K562 (cell line): ENCODE data around the gene HDAC9. TPM values are rescaled to one million over a fixed set of nuclear protein-coding genes. Genes with fewer than 3 reads are reported as not detected.

Experiments used
- ATAC-seq: fragments of 200-7000 bp; cut with Tn5 transposase; 3 replicates; pipeline ENCODE4 v1.9.1; 2020; ENCODE audit warnings: moderate library complexity
- BruUV-seq: library from RNA; stranded (reverse); fragments of 400-500 nt; replicated peaks from 2 replicates; lab custom pipeline; 2021; lab: Mats Ljungman, UMichigan
- CTCF ChIA-PET: fragments of 300-600 bp; formaldehyde crosslinking; extraction: SDS; loops from one replicate; lab custom pipeline; 2021; ENCODE audit warnings: low intra/inter-chr PET ratio; lab: Yijun Ruan, JAX
- POLR2A ChIA-PET: fragments of 300-600, 350-650 bp; sonication (Branson Sonifier 250); formaldehyde crosslinking; extraction: SDS; loops from one replicate; lab custom pipeline; 2021; ENCODE audit warnings: antibody characterized with exemption, inconsistent platforms; lab: Yijun Ruan, JAX
- DNase-seq, 4 experiments: peaks; one replicate each; pipeline versions ENCODE4 v3.0.0 to v3.0.0-alpha.2; 2011 to 2018; ENCODE audit warnings: low spot score in 3 of 4, mixed read lengths in 3 of 4; ENCODE audit errors: extremely low read depth in 1 of 4
- FAIRE-seq: peaks from 2 replicates; lab custom pipeline; 2011; peaks lifted over from hg19 to GRCh38; lab: Jason Lieb, UNC
- H2AFZ ChIP-seq: 2 replicates; pipeline ENCODE4 v1.6.0; 2011; ENCODE audit warnings: low read depth, low read length, control low read depth, inconsistent platforms
- H3K27ac ChIP-seq: fragments of 200-600 bp; 3 replicates; pipeline ENCODE4 v1.8.0; 2011; ENCODE audit warnings: low read depth, mild to moderate bottlenecking, control low read depth, inconsistent platforms, low read length, moderate library complexity, mixed read lengths; ENCODE audit errors: extremely low read depth
- H3K27me3 ChIP-seq, 2 experiments: fragments of 300-600 bp in 1 of 2; 2 replicates in 1 of 2; 3 replicates in 1 of 2; pipeline versions ENCODE4 v1.6.0 to v1.8.0; 2011; ENCODE audit warnings: inconsistent platforms in 2 of 2, low read length in 2 of 2, mild to moderate bottlenecking in 1 of 2, mixed read lengths in 1 of 2, moderate library complexity in 1 of 2; ENCODE audit not compliant: control insufficient read depth in 2 of 2, insufficient read depth in 2 of 2
- H3K36me3 ChIP-seq: fragments of 300-600 bp; 3 replicates; pipeline ENCODE4 v1.8.0; 2011; ENCODE audit warnings: mild to moderate bottlenecking, low read length, inconsistent platforms; ENCODE audit not compliant: control insufficient read depth, insufficient read depth
- H3K4me1 ChIP-seq, 2 experiments: fragments of 200-600 bp in 1 of 2; replicated peaks in 1 of 2; 2 replicates in 1 of 2; 3 replicates in 1 of 2; pipeline versions ENCODE4 v1.5.1 to v1.8.0; 2011; ENCODE audit warnings: inconsistent platforms in 2 of 2, low read length in 2 of 2, mild to moderate bottlenecking in 1 of 2, mixed read lengths in 1 of 2, moderate library complexity in 1 of 2; ENCODE audit not compliant: control insufficient read depth in 2 of 2, insufficient read depth in 2 of 2
- H3K4me2 ChIP-seq: 2 replicates; pipeline ENCODE4 v1.6.1; 2011; ENCODE audit warnings: low read length, control low read depth, inconsistent platforms, mixed read lengths; ENCODE audit not compliant: insufficient read depth
- H3K4me3 ChIP-seq: fragments of 200-600 bp; sonication (generic), shearing (Covaris generic); 2 replicates; pipeline ENCODE4 v1.5.1; 2016; ENCODE audit warnings: control low read depth, inconsistent platforms
- H3K79me2 ChIP-seq: fragments of 200-600 bp; 3 replicates; pipeline ENCODE4 v1.8.0; 2011; ENCODE audit warnings: low read length, inconsistent platforms; ENCODE audit not compliant: control insufficient read depth, insufficient read depth
- H3K9ac ChIP-seq, 2 experiments: 2 replicates each; pipeline versions ENCODE4 v1.6.0 to v1.6.1; 2011; ENCODE audit warnings: low read depth in 2 of 2, low read length in 2 of 2, control low read depth in 1 of 2, inconsistent platforms in 1 of 2, mild to moderate bottlenecking in 1 of 2, mixed read lengths in 1 of 2; ENCODE audit not compliant: insufficient read depth in 1 of 2
- H3K9me1 ChIP-seq: one replicate; pipeline ENCODE4 v1.6.0; 2011; ENCODE audit warnings: inconsistent platforms, mild to moderate bottlenecking, low read length, moderate library complexity; ENCODE audit not compliant: control insufficient read depth, insufficient read depth
- H3K9me3 ChIP-seq: replicated peaks from 2 replicates; pipeline ENCODE4 v1.5.1; 2011; ENCODE audit warnings: low read depth, low read length, inconsistent platforms; ENCODE audit not compliant: control insufficient read depth, insufficient read depth
- H4K20me1 ChIP-seq: replicated peaks from 2 replicates; pipeline ENCODE4 v1.6.1; 2011; ENCODE audit warnings: low read length, inconsistent platforms, mixed read lengths; ENCODE audit not compliant: control insufficient read depth, insufficient read depth
- FOSL1 ChIP-seq: fragments of 200-800 bp; sonication (Bioruptor generic); conservative IDR thresholded peaks from 2 replicates; pipeline ENCODE4 v1.6.1; 2016; ENCODE audit warnings: missing genetic modification characterization, missing compliant biosample characterization
- GTF2A2 ChIP-seq: IDR thresholded peaks from 2 replicates; pipeline ENCODE4 v1.6.1; 2016; ENCODE audit warnings: mild to moderate bottlenecking, missing genetic modification characterization, missing compliant biosample characterization
- HDAC8 ChIP-seq: fragments of 450-650 bp; IDR thresholded peaks from 2 replicates; pipeline ENCODE4 v1.6.1; 2016; ENCODE audit warnings: mild to moderate bottlenecking, missing genetic modification characterization, moderate library complexity, missing compliant biosample characterization
- RAD51 ChIP-seq: fragments of 450-650 bp; IDR thresholded peaks from 2 replicates; pipeline ENCODE4 v1.7.1; 2016; ENCODE audit warnings: low read depth, mild to moderate bottlenecking, borderline replicate concordance
- ZNF76 ChIP-seq: fragments of 250-450 bp; sonication (Bioruptor Pico); IDR thresholded peaks from 2 replicates; pipeline ENCODE4 v1.4.0; 2020; ENCODE audit warnings: mild to moderate bottlenecking, moderate library complexity, borderline replicate concordance
- in situ Hi-C: fragments of 300-500 bp; cut with MboI; formaldehyde crosslinking; loops from 4 replicates; pipeline ENCODE4 v1.15.0; 2018; ENCODE audit warnings: inconsistent platforms, mixed read lengths
- intact Hi-C: fragments of 100-400 bp; cut with micrococcal nuclease; formaldehyde crosslinking; loops from 2 replicates; pipeline ENCODE4 v1.14.2; 2022
- polyA plus RNA-seq, 8 experiments: library from polyadenylated mRNA; depleted of rRNA in 4 of 8; stranded (reverse) in 5 of 8; unstranded in 3 of 8; fragments of >200 nt; fragmentation: Nextera tagmentation in 2 of 8; fragmentation: Illumina TruSeq in 1 of 8; extraction: Ambion mirVana in 2 of 8; extraction: Trizol in 1 of 8; gene quantifications; 2 replicates each; pipeline versions ENCODE4 v1.2.1 to v1.2.3, GENCODE V29; 2011 to 2014; ENCODE audit warnings: inconsistent platforms in 1 of 8, missing spikeins in 1 of 8
- total RNA-seq, 7 experiments: library from RNA; depleted of rRNA in 6 of 7; stranded (reverse); fragments of >200 nt in 6 of 7; fragmentation: Illumina TruSeq in 2 of 7; extraction: Trizol in 2 of 7; gene quantifications; 2 replicates each; pipeline versions ENCODE4 v1.2.1 to v1.2.3, GENCODE V29; 2011 to 2021; ENCODE audit warnings: low replicate concordance in 1 of 7
- TF ChIP-seq, protein P1 (sequence below), 2 experiments: IDR thresholded peaks; 2 replicates each; pipeline ENCODE4 v1.6.1; 2012; ENCODE audit warnings: improper control_type of control experiment in 2 of 2, low read depth in 2 of 2, low read length in 2 of 2, borderline replicate concordance in 1 of 2
- TF ChIP-seq, protein P2 (sequence below): fragments of 250-450 bp; sonication (Bioruptor Pico); IDR thresholded peaks from 2 replicates; pipeline ENCODE4 v1.5.0; 2020; ENCODE audit warnings: mild to moderate bottlenecking

The HDAC9 gene
- total and polyA plus RNA-seq, 9 of the 15 experiments (the other 6 are each of a cell fraction or from before 2014, with no cell fraction given): 0.08 to 0.91 (median 0.33) TPM

DNA sequence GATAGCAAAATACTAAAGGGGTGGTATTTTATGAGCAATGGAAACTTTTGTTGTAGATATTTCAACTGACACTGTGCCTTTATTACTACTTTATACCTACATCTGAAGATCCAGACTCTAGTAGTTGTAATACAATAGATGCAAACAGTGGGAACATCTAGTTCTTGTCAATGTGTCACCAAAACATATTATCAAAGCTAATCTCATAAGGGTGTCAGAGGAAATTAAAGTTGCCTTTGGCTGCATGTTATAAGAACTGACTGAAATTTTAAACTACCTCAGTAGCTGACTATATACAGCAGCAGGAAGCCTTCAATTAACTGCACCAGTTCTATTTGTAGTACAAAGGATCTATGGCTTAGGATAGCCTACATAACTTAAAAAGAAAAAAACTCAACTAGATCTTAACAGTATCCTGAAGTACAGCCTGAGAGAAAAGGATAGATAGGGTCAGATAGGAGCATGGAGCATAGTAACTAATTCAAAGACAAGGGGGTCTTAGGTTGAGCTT lies 30.9 kb downstream of the HDAC9 start:
- Histone ChIP-seq H3K4me2 (no peak overlapping the region), H3K4me1 (no peaks in the 10 kb centered on the region), H3K9me1 (no peaks in the 10 kb centered on the region), H3K79me2 (no peaks in the 10 kb centered on the region), H3K4me3 (no peak overlapping the region), H3K36me3 (no peaks in the 10 kb centered on the region), H4K20me1 (no peaks in the 10 kb centered on the region), H3K27me3 (no peaks in the 10 kb centered on the region), H2AFZ (no peak overlapping the region), H3K9ac (no peak overlapping the region), H3K9me3 (no peaks in the 10 kb centered on the region), H3K27ac (no peak overlapping the region)
- DNase-seq (no peak), FAIRE-seq (no peak), ATAC-seq (no peak)
- in situ Hi-C loops (no loop called here), intact Hi-C loops (no loop called here)
- TF ChIP-seq GTF2A2: no peak
- TF ChIP-seq, protein P1, sequence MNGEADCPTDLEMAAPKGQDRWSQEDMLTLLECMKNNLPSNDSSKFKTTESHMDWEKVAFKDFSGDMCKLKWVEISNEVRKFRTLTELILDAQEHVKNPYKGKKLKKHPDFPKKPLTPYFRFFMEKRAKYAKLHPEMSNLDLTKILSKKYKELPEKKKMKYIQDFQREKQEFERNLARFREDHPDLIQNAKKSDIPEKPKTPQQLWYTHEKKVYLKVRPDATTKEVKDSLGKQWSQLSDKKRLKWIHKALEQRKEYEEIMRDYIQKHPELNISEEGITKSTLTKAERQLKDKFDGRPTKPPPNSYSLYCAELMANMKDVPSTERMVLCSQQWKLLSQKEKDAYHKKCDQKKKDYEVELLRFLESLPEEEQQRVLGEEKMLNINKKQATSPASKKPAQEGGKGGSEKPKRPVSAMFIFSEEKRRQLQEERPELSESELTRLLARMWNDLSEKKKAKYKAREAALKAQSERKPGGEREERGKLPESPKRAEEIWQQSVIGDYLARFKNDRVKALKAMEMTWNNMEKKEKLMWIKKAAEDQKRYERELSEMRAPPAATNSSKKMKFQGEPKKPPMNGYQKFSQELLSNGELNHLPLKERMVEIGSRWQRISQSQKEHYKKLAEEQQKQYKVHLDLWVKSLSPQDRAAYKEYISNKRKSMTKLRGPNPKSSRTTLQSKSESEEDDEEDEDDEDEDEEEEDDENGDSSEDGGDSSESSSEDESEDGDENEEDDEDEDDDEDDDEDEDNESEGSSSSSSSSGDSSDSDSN (IDR thresholded peaks at IDR 0.05; ENCODE audit: borderline replicate concordance in 1 of 2, low read depth in 2 of 2, low read length in 2 of 2): no peak
- no peak for TF ChIP-seq HDAC8 (tag)
- TF ChIP-seq, protein P2, sequence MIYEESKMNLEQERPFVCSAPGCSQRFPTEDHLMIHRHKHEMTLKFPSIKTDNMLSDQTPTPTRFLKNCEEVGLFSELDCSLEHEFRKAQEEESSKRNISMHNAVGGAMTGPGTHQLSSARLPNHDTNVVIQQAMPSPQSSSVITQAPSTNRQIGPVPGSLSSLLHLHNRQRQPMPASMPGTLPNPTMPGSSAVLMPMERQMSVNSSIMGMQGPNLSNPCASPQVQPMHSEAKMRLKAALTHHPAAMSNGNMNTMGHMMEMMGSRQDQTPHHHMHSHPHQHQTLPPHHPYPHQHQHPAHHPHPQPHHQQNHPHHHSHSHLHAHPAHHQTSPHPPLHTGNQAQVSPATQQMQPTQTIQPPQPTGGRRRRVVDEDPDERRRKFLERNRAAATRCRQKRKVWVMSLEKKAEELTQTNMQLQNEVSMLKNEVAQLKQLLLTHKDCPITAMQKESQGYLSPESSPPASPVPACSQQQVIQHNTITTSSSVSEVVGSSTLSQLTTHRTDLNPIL (CRISPR knock-in tag): no peak
- TF ChIP-seq FOSL1: no peak
- no peak for TF ChIP-seq ZNF76
- no peak for TF ChIP-seq RAD51
- POLR2A ChIA-PET: no interaction called here
- CTCF ChIA-PET: no interaction called here
- BruUV-seq: no TSS peak
